GM23338 (cell line): ENCODE results near the gene BAIAP2. TPM values are rescaled to one million over a fixed set of nuclear protein-coding genes. Genes with fewer than 3 reads are reported as not detected.
A peak's percentile ranks its signal among the peaks of the same experiment; 100 is the strongest.

ENCODE experiments used
- ATAC-seq: fragments of 200-7000 bp; cut with Tn5 transposase; 3 replicates; pipeline ENCODE4 v1.9.1; 2020
- DNase-seq: peaks from one replicate; pipeline ENCODE4 v3.0.0-alpha.2; 2015; ENCODE audit warnings: low spot score
- H2AFZ ChIP-seq: fragments of 200-600 bp; sonication (generic); 2 replicates; pipeline ENCODE4 v1.8.0; 2016; ENCODE audit warnings: antibody characterized with exemption, mild to moderate bottlenecking, moderate library complexity
- H3F3A ChIP-seq: fragments of 200-600 bp; sonication (generic); replicated peaks from 2 replicates; pipeline ENCODE4 v1.8.0; 2017; ENCODE audit warnings: antibody characterized with exemption, mixed run types, low read depth
- H3K27ac ChIP-seq: fragments of 200-600 bp; sonication (generic); 2 replicates; pipeline ENCODE4 v1.6.1; 2016; ENCODE audit warnings: low read depth
- H3K27me3 ChIP-seq: fragments of 200-600 bp; sonication (generic); 2 replicates; pipeline ENCODE4 v1.8.0; 2016; ENCODE audit warnings: mild to moderate bottlenecking, mixed run types, moderate library complexity; ENCODE audit not compliant: insufficient read depth
- H3K36me3 ChIP-seq: fragments of 200-600 bp; sonication (generic); 2 replicates; pipeline ENCODE4 v1.8.0; 2016; ENCODE audit warnings: mild to moderate bottlenecking; ENCODE audit not compliant: insufficient read depth
- H3K4me1 ChIP-seq: fragments of 200-600 bp; sonication (generic); 2 replicates; pipeline ENCODE4 v1.8.0; 2016; ENCODE audit warnings: mild to moderate bottlenecking, moderate library complexity; ENCODE audit not compliant: insufficient read depth
- H3K4me2 ChIP-seq: fragments of 200-600 bp; sonication (generic); 2 replicates; pipeline ENCODE4 v1.7.1; 2017; ENCODE audit warnings: mixed run types
- H3K4me3 ChIP-seq: fragments of 200-600 bp; sonication (generic); 2 replicates; pipeline ENCODE4 v1.6.1; 2016; ENCODE audit warnings: mixed run types
- H3K79me2 ChIP-seq: fragments of 200-600 bp; sonication (generic); replicated peaks from 2 replicates; pipeline ENCODE4 v1.8.0; 2017; ENCODE audit warnings: mild to moderate bottlenecking; ENCODE audit not compliant: insufficient read depth
- H3K9me2 ChIP-seq: fragments of 200-600 bp; sonication (generic); 2 replicates; pipeline ENCODE4 v1.8.0; 2017; ENCODE audit not compliant: insufficient read depth
- H4K20me1 ChIP-seq: fragments of 200-600 bp; sonication (generic); replicated peaks from 2 replicates; pipeline ENCODE4 v1.8.0; 2017; ENCODE audit warnings: mild to moderate bottlenecking; ENCODE audit not compliant: insufficient read depth
- H3K27ac Mint-ChIP-seq: 2 replicates; pipeline ENCODE4 v1.8.0; 2020; ENCODE audit warnings: inconsistent platforms, mild to moderate bottlenecking, moderate library complexity, mixed read lengths
- H3K27me3 Mint-ChIP-seq: 3 replicates; pipeline ENCODE4 v1.8.0; 2022; ENCODE audit warnings: low read depth, mild to moderate bottlenecking, moderate library complexity, mixed read lengths, inconsistent platforms; ENCODE audit not compliant: insufficient read depth, poor library complexity
- H3K36me3 Mint-ChIP-seq: 3 replicates; pipeline ENCODE4 v1.8.0; 2021; ENCODE audit warnings: low read depth, mild to moderate bottlenecking, inconsistent platforms, moderate library complexity, mixed read lengths
- H3K4me1 Mint-ChIP-seq: 3 replicates; pipeline ENCODE4 v1.8.0; 2020; ENCODE audit warnings: mild to moderate bottlenecking, inconsistent platforms, mixed read lengths
- H3K4me3 Mint-ChIP-seq: 3 replicates; pipeline ENCODE4 v1.8.0; 2021; ENCODE audit warnings: moderate library complexity, mild to moderate bottlenecking, inconsistent platforms, mixed read lengths
- H3K9me3 Mint-ChIP-seq: 3 replicates; pipeline ENCODE4 v1.8.0; 2020; ENCODE audit warnings: moderate library complexity, mild to moderate bottlenecking, inconsistent platforms, mixed read lengths
- CREB1 ChIP-seq: fragments of 250-450 bp; sonication (Bioruptor Pico); IDR thresholded peaks from 2 replicates; pipeline ENCODE4 v1.5.0; 2020; ENCODE audit warnings: low read depth, mild to moderate bottlenecking, moderate library complexity
- EZH2 ChIP-seq: fragments of 200-600 bp; sonication (generic); IDR thresholded peaks from one replicate; pipeline ENCODE4 v1.8.0; 2017; ENCODE audit warnings: antibody characterized with exemption, mild to moderate bottlenecking, low read depth; ENCODE audit not compliant: unreplicated experiment
- JUNB ChIP-seq: IDR thresholded peaks from one replicate; pipeline ENCODE4 v1.6.1; 2016; ENCODE audit warnings: antibody characterized with exemption; ENCODE audit not compliant: unreplicated experiment
- NANOG ChIP-seq: IDR thresholded peaks from 2 replicates; pipeline ENCODE4 v1.6.1; 2016; ENCODE audit warnings: antibody characterized with exemption, borderline replicate concordance
- ZNF114 ChIP-seq: fragments of 250-450 bp; sonication (Bioruptor Pico); IDR thresholded peaks from 2 replicates; pipeline ENCODE4 v1.5.0; 2020; ENCODE audit warnings: mild to moderate bottlenecking, moderate library complexity
- polyA plus RNA-seq: library from polyadenylated mRNA; unstranded; fragments of >200 nt; fragmentation: Nextera tagmentation; extraction: Ambion mirVana; gene quantifications from 2 replicates; pipeline ENCODE4 v1.2.1, GENCODE V29; 2016
- total RNA-seq: library from RNA; depleted of rRNA; stranded (reverse); fragments of >200 nt; shearing (Covaris generic); gene quantifications from 2 replicates; pipeline ENCODE4 v1.2.3, GENCODE V29; 2014
- TF ChIP-seq, protein P1 (sequence below), 2 experiments: fragments of 200-600 bp in 1 of 2; sonication (generic) in 1 of 2; conservative IDR thresholded peaks; 2 replicates each; pipeline versions ENCODE4 v1.5.1 to v1.6.1; 2016 to 2017; ENCODE audit warnings: antibody characterized with exemption in 2 of 2, low read depth in 2 of 2, mild to moderate bottlenecking in 2 of 2, moderate library complexity in 1 of 2
- TF ChIP-seq, protein P2 (sequence below): IDR thresholded peaks from one replicate; pipeline ENCODE4 v1.6.1; 2018; ENCODE audit warnings: antibody characterized with exemption; ENCODE audit not compliant: unreplicated experiment
- TF ChIP-seq, protein P3 (sequence below): IDR thresholded peaks from 2 replicates; pipeline ENCODE4 v1.6.1; 2016; ENCODE audit warnings: antibody characterized with exemption

Gene BAIAP2
- total and polyA plus RNA-seq, 2 experiments from 2014 or later: 21.7 to 22.7 TPM

DNA sequence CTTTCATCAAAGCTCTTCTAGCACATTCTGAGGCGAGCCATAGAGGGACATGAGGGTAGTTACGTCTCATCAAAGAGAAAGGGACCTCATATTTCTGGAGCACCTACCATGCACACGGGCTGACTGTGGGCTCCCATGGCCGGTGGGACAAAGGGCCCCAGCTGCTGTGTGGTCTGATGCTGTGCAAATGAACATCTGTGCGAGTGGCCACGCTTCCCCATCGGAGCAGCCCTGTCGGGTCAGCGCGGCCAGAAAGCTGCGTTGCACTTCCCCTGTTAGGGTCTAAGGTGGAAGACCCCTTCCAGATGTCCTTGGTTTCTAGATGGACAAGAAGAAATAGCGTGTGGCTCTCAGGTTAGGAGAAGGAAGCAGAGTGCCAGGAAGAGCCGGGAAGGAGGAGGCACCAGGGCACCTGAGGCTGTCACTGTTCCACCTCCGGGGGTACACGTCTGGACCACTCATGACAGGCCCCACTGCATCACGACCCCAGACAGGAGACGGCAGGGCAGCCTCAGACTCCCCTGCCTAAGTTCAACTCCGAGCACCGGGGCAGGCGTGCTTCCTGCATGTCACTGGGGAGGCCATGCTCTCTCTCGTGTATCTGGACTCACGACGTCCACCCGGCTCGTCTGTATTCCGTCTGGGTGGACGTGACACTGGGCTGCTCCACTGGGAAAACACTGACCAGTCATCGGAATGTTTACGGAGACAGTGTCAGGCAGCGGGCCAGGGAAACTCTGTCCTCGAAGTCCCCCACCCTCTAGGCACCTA lies 8.5 kb upstream of the BAIAP2 start:
- DNase-seq (no peak), ATAC-seq (no peak)
- Histone ChIP-seq H3K27ac (no peak overlapping the region), H3K4me1 (peaks cover 3% of the 10 kb centered on the region; the same call in 1 of the 2 replicates), H3K4me3 (no peak overlapping the region), H2AFZ (no peak overlapping the region), H3K27me3 (no peaks in the 10 kb centered on the region), H3K9me2 (0 out of 2 replicates have a peak, but pooled peaks cover 4% of the 10 kb centered on the region), H3F3A (peaks cover 11% of the 10 kb centered on the region; the same call in 1 of the 2 replicates), H4K20me1 (no peaks in the 10 kb centered on the region), H3K36me3 (no peaks in the 10 kb centered on the region), H3K79me2 (no peaks in the 10 kb centered on the region), H3K4me2 (no peak overlapping the region)
- no peak for TF ChIP-seq NANOG
- TF ChIP-seq, protein P1, sequence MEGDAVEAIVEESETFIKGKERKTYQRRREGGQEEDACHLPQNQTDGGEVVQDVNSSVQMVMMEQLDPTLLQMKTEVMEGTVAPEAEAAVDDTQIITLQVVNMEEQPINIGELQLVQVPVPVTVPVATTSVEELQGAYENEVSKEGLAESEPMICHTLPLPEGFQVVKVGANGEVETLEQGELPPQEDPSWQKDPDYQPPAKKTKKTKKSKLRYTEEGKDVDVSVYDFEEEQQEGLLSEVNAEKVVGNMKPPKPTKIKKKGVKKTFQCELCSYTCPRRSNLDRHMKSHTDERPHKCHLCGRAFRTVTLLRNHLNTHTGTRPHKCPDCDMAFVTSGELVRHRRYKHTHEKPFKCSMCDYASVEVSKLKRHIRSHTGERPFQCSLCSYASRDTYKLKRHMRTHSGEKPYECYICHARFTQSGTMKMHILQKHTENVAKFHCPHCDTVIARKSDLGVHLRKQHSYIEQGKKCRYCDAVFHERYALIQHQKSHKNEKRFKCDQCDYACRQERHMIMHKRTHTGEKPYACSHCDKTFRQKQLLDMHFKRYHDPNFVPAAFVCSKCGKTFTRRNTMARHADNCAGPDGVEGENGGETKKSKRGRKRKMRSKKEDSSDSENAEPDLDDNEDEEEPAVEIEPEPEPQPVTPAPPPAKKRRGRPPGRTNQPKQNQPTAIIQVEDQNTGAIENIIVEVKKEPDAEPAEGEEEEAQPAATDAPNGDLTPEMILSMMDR (conservative IDR thresholded peaks at IDR 0.05; ENCODE audit: low read depth in 2 of 2): no peak
- no peak for TF ChIP-seq JUNB
- TF ChIP-seq, protein P2, sequence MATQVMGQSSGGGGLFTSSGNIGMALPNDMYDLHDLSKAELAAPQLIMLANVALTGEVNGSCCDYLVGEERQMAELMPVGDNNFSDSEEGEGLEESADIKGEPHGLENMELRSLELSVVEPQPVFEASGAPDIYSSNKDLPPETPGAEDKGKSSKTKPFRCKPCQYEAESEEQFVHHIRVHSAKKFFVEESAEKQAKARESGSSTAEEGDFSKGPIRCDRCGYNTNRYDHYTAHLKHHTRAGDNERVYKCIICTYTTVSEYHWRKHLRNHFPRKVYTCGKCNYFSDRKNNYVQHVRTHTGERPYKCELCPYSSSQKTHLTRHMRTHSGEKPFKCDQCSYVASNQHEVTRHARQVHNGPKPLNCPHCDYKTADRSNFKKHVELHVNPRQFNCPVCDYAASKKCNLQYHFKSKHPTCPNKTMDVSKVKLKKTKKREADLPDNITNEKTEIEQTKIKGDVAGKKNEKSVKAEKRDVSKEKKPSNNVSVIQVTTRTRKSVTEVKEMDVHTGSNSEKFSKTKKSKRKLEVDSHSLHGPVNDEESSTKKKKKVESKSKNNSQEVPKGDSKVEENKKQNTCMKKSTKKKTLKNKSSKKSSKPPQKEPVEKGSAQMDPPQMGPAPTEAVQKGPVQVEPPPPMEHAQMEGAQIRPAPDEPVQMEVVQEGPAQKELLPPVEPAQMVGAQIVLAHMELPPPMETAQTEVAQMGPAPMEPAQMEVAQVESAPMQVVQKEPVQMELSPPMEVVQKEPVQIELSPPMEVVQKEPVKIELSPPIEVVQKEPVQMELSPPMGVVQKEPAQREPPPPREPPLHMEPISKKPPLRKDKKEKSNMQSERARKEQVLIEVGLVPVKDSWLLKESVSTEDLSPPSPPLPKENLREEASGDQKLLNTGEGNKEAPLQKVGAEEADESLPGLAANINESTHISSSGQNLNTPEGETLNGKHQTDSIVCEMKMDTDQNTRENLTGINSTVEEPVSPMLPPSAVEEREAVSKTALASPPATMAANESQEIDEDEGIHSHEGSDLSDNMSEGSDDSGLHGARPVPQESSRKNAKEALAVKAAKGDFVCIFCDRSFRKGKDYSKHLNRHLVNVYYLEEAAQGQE: no peak
- no peak for TF ChIP-seq EZH2
- no peak overlapping the region for H3K4me3 Mint-ChIP-seq
- H3K4me1 Mint-ChIP-seq: peaks cover 4% of the 10 kb centered on the region; the same call in 2 of the 3 replicates
- peaks cover 29% of the 10 kb centered on the region for H3K27me3 Mint-ChIP-seq
- peak overlapping the region; percentile 38; the same call in 1 of the 2 replicates for H3K27ac Mint-ChIP-seq
- H3K36me3 Mint-ChIP-seq: no peaks in the 10 kb centered on the region
- peaks cover 6% of the 10 kb centered on the region; the same call in 1 of the 3 replicates for H3K9me3 Mint-ChIP-seq

DNA sequence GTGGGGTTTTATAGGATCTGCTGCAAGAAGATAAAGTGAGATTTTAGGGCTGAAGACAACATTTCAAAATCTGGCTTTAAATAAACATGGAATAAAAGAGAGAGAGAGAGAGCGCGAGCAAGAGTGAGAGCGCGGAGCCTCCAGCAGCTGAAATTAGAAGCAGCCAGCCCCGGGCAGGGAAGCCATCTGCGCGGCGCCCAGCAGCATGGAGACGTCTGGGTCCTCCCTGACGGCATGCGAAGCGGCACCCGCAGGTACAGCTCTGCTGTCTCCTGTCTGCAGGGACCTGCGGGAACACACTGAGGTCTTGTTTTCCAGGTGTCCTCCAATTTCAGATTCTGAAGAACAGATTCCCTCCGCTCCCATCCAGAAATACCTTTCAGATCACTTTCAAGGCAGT lies 7.9 kb upstream of the BAIAP2 start:
- no peak for DNase-seq
- Histone ChIP-seq H3F3A (peaks cover 9% of the 10 kb centered on the region; the same call in 1 of the 2 replicates), H3K27me3 (no peaks in the 10 kb centered on the region), H3K27ac (no peak overlapping the region), H4K20me1 (no peaks in the 10 kb centered on the region), H3K4me2 (no peak overlapping the region), H3K9me2 (0 out of 2 replicates have a peak, but pooled peaks cover 4% of the 10 kb centered on the region), H3K4me3 (no peak overlapping the region), H2AFZ (no peak overlapping the region), H3K4me1 (peaks cover under 1% of the 10 kb centered on the region; the same call in 1 of the 2 replicates), H3K36me3 (no peaks in the 10 kb centered on the region), H3K79me2 (no peaks in the 10 kb centered on the region)
- H3K9me3 Mint-ChIP-seq: peaks cover 4% of the 10 kb centered on the region; the same call in 1 of the 3 replicates
- no peaks in the 10 kb centered on the region for H3K36me3 Mint-ChIP-seq
- peaks cover 23% of the 10 kb centered on the region for H3K27me3 Mint-ChIP-seq
- H3K4me1 Mint-ChIP-seq: peaks cover 4% of the 10 kb centered on the region; the same call in 2 of the 3 replicates
- ATAC-seq: no peak
- no peak overlapping the region for H3K27ac Mint-ChIP-seq
- no peak overlapping the region for H3K4me3 Mint-ChIP-seq
- TF ChIP-seq CREB1 (CRISPR knock-in tag) (no peak), ZNF114 (CRISPR knock-in tag) (no peak)
- TF ChIP-seq, protein P3, sequence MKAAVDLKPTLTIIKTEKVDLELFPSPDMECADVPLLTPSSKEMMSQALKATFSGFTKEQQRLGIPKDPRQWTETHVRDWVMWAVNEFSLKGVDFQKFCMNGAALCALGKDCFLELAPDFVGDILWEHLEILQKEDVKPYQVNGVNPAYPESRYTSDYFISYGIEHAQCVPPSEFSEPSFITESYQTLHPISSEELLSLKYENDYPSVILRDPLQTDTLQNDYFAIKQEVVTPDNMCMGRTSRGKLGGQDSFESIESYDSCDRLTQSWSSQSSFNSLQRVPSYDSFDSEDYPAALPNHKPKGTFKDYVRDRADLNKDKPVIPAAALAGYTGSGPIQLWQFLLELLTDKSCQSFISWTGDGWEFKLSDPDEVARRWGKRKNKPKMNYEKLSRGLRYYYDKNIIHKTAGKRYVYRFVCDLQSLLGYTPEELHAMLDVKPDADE: no peak
